Suppressor macrophage treated with lipopolysaccharide for 4 hours (primary cell): Measurements from ENCODE around the gene DPF3.

Experiments
- DNase-seq: peaks from one replicate; pipeline ENCODE4 v3.0.0-alpha.2; 2020

Gene DPF3

DNA sequence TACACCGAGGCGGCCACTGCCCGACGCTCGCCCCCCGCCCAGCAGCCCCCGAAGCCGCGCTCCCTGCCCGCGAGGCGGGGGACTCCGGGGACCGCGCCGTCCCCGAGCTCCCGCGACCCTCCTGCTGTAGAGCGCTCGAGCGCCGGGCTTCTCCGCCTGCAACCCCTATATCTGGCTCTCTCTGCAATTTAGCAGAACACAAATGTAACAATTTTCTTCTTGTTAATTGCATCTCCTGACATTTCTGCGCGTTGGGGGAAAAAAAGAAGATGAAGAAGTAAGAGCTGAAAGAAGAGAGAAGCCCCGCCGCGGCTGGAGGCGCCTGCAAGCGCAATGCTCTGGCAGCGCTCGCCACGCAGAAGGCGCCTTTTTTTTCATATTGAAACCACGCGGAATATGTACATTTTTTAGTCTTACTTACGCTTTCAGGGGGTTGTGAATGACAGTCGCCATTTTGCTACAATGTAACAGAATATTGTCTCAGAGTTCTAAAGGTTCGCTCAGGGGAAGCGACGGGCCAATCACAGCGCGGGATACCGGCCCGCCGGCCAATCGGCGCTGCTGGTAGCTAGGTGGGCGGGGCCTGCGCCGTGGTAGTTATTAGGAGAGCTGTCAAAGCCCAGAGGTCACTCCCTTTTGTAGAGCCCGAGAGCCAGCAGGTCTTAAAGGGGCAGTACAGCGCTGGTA is at the start of gene DPF3:
Gene DPF3, minus strand, starts transcription at position 466 of the 687 bp plus-strand sequence. Its CDS starts 13 bp downstream, at position 453.
- peak; percentile 97 for DNase-seq

DNA sequence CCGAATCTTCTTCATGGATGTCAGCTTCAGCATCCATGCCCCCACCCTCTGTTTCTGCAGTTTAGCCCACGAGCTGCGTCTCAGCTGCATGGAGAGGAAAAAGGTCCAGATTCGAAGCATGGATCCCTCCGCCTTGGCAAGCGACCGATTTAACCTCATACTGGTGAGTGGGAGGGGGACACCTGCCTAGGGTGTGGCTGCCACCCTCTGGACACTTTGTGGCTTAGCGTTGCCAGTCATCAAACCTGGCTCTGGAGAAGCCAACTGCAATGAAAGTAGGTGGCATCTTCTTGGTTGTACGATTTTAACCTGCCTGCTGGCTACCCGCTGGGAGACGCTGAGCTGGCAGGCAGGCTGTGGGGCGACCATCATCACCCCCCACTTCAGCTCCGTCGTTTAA is 49.0 kb upstream of the DPF3 start:
- DNase-seq: no peak

DNA sequence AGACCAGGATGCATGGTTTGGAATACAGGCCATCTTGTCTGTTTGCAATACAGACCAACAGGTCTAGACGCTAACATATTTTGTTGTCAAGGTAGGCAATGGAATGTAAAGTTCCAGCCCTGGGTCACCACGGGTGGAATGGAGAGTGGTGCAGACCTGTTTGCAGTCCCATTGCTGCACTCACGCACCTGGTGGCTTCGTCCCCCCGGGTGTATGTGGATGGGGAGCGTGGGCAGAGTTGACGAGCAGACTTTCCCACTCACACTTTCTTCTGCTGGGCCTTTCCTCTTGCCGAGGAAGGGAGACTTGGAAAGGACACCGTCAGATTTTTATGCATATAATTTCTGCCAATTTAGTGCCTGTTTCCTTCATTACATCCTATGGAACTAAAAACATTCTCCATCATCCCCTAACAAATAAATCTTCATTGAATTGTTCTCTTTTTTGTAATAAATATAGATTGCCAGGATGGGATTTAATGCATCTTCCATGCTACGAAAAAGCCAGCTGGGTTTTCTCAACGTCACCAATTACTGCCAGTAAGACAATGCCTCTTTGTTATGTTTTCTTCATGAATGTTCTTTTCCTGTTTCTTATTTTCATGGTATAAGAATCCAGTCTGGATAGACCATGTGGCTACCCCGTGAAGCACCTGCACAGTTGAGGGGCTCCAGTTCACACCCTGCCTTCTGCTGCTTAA is 47.5 kb upstream of the DPF3 start:
- no peak for DNase-seq

DNA sequence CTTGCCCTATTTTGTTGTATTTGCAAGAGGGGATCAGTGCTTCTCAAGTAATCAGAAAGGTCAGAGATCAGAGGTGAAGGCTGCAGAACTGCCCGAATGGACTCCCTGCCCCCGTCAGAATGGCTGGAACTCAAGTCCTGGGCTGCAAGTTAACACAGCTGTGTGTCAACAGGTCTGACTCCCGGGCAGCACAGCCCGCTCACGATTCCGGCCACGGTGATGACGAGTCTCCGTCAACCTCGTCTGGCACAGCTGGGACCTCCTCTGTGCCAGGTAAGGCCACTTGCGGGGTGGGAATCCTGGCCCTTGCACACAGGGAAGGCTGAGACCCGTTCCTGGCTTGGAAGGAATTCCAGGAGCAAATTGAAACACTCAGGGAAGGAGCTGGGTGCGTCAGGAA is 45.7 kb upstream of the DPF3 start:
- DNase-seq: no peak

DNA sequence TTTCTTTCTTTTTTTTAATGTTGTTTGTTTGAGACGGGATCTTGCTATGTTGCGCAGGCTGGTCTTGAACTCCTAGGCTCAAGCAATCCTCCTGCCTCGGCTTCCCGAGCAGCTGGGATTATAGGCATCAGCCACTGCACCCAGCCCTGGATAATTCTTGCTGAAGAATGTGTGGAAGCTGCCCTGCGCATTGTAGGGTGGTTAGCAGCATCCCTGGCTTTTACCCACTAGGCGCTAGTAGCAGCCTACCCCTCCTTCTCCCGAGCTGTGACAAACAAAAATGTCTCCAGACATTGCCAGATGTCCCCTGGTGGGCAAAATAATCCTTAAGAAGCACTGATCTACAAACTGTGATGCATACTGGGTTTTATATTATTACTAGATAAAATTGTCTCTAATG is 39.0 kb upstream of the DPF3 start:
- DNase-seq: no peak

DNA sequence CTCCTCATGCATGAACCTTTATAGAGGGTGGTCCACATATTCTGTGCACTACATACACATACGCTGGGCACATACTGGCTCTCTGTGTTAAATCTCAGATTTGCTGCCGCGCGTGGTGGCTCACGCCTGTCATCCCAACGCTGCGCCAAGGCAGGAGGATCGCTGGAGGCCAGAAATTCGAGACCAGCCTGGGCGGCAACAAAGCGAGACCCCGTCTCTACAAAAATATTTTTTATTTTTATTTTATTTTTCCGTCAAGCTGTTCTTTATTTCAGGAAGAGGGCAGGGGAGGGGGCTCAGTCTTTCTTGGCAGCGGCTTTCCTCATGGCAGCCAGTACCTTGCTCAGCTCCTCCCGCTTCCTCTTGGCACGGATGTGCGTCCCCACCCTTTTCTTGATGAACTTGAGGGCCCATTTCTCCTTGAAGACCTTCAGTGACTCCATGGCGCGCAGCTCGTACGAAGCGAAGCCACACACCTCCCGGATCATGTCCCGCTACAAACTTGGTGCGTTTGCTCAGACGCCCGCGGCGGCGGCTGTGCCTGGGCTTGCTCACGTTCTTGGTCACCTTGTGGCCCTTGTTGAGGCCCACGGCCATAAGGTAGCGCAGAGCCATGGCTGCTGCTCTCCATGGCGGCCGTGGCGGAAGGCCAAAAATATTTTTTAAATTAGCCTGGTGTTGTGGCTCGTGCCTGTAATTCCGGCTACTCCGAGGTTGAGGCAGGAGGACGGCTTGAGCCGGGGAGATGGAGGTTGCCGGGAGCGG is 35.6 kb upstream of the DPF3 start:
- DNase-seq: no peak

DNA sequence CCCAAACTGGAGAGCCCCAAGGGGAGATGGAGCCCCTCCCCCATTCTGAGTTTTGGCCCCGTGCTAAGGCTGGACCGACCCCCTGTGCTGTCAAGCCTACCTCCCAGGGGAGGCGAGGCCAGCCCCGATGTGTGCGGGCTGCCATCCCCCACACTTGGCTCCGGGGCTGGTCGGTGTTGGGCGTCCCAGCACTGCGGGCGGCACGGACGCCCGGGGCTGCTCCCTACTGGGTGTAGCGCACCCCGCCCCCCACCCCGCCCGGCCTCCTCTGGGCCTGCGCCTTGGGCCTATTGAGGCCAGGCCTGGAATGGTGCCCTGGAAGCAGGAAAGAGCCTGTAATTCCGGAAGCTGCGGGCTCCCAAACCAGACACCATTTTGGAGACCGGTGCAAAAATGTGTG is 35.0 kb upstream of the DPF3 start:
- DNase-seq: no peak

DNA sequence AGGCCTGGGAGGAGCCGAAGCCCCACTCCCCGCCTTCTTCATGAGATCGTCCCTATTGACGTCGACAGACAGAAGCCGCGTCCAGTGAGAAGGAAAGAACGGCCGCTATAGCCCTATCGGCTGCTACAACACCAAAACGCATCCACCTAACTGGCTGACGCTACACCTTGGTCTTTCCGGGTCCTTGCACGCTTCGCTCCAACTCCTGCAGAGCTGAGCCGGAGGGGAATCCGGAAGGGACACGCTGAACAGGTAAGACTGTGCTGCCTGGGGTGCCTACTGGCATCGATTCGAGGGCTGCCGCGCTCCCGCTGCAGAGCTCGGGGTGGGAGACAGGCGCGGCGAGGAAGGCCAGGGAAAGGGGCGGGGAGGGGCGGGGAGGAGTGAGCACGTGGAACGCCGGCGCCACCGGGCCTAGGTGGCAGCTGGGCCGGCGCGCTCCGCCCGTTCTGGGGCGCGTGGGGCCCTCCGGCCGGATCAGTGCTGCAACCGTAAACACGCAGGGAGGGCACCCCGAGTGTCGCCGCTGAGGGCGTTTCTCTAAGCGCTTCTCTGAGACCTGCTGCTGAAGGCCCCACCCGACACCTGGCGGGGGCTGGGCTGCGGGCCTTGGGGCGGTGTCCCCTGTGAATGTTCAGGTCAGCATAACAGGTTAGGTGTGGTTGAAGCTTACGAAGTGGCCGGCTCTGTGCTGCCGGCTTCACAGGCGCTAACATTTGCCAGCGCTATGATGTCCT is 32.6 kb upstream of the DPF3 start, which contains the start of gene DCAF4:
Gene DCAF4, plus strand, starts transcription at position 173 of the 737 bp plus-strand sequence. CDS start 11,515 bp downstream, outside the sequence.
- peak; percentile 97 for DNase-seq

DNA sequence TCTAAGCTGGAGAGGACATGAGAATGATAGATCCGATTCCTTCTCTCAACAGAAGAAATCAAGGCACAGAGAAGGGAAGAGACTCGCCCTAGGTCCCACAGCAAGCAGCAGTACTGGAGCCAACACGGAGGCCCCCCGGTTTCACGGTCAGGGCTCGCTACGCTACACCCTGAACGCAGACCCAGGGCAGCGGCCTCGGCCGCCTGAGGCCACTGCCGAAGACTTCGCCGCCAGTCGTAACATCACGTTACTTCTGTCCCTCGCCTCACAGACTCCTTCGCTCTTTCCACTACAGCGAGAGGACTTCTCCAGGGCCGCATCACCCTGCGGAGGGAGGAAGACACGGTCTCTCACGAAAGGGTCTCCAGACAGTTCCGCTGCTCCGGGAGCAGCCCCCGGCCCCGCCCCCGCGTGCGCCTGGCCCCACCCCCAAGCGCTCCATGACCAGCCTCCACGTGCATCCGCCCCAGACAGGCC is 32.0 kb upstream of the DPF3 start:
- DNase-seq: no peak

DNA sequence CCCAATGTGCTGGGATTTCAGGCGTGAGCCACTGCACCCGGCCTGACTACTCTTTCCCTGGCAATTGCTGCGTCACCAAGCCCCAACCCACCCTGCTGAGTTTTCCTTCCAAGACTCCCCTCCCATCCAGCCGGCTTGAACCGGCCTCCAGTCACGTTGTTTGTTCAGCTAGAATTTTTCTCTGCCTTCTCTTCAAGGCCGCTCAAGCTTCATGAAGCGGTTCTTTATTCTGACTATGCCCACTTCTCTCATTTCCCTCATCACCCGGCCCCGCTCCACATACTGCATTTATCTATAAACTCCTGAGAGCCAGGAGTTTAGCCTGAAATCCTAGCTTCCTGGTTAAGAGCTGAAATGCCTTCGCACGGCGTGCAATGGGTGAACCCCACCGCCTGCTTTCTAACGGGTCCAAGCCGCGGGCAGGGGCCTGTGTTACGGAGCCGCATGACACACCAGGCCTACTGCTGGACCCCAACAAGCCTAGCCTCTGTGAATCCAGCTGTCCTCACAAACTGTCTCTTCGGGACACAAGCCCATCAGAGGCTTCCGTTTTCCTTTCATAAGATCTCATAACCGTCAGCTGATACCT is 31.4 kb upstream of the DPF3 start:
- no peak for DNase-seq

DNA sequence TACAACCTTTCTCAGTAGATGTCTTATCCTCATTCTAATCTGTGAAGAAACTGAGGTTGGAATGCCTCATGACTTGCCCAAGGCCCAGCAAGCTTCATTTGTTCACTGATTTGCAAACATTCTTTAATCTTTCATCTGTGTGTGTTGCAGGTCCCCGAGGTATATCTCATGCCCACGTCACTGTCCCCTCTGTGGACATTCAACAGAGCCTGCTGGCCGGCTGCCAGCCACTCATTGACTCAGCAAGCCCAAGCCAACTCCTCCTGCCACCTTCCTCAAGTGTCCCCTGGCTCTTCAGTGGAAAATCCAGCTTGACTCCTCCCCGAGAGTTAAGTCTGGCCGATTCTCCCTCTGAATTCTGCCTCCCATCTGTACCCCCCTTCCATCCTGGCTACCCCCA is 30.4 kb upstream of the DPF3 start:
- no peak for DNase-seq

DNA sequence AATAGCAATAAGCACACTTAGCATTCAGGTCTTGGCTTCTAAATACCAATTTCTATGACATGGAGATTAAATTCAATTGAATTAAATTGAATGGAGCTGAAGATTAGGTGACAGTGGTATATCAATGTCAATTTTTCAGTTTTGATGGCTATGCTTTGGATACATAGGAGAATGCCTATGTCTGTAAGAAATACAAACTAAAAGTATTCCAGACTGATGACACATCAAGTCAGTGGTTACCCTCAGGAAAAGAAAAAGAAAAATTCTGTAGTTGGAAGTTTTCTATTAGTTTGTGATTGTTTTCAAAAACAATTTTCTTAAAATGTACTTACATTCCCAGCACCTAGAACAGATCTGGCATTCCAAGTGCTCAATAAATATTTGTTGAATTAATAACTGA is 27.5 kb upstream of the DPF3 start:
- DNase-seq: no peak

DNA sequence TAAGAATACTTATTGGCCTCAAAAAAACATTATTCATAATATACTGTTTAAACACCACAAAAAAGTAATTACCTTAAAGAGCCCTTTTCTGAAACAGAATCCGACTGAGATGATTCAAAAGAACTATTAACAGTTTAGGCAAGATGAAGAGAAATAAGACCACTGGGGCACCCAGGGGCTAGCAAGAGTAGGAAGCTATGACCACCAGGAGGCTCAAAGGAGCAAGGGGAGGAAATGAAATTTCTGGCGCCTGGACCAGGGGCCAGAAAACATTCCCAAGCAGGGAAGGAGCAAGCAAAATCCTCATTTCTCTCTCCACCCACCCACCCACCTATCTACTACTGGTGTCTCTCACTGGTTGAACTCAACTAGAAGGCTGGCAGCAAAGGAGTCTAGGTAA is 26.1 kb upstream of the DPF3 start:
- no peak for DNase-seq

DNA sequence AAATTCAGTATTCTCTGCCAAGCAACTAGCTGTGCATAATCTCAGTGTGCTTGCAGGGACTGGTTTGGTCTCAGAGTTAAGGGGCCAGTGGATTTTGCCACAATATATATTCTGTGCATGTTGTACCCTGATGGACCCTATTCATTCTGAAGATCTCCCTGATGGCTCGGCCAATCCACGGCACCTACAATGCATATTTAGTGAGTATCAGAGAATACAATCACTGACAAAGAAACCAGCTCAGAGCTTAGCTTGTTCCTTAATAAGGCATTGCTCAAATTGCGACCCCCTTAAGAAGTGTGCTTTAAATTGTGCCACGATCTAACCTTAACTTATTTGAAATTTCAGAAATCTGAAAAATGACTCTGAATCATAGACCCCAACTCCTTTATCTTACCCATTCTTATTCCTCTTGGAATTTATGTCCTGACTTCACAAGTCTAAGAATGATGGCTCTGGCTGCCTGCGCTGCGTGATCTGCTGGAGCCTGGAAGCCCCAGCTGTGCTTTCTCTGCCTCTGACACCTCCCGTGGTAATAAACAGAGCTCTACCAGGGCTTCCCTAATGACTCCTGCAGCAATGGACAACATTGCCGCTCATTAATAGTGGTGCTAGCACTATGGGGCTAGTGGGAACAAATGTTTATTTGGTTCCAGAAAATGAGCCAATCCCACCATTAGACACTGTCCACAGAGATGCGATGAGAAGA is 23.3 kb upstream of the DPF3 start:
- no peak for DNase-seq

DNA sequence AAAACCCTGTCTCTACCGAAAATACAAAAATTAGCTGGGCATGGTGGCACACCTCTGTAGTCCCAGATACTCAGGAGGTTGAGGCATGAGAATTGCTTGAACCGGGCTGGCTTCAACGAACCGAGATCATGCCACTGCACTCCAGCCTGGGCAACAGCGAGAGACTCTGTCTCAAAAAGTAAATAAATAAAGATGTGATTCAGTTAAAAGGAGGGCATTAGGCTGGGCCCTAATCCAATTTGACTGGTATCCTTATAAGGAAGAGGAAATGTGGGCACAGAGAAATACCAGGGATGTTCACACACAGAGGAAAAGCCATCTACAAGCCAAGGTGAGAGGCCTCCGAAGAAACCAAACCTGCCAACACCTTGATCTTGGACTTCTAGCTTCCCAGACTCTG is 22.3 kb upstream of the DPF3 start:
- DNase-seq: no peak

DNA sequence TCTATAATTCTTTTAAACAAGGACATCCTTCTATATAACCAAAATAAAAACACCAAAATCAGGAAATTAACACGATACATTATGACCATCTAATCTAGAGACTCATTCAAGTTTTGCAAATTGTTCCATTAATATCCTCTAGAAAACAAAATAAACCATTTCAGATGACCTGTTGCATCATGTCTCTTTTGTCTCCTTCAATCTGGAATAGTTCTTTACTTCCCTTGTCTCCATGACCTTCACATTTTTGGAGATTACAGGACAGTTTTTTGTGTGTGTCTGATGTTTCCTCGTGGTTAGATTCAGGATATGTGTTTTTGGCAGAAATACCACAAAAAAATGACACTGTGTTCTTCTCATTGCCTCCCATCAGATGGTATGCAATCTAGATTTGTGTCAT is 19.9 kb upstream of the DPF3 start:
- DNase-seq: no peak

DNA sequence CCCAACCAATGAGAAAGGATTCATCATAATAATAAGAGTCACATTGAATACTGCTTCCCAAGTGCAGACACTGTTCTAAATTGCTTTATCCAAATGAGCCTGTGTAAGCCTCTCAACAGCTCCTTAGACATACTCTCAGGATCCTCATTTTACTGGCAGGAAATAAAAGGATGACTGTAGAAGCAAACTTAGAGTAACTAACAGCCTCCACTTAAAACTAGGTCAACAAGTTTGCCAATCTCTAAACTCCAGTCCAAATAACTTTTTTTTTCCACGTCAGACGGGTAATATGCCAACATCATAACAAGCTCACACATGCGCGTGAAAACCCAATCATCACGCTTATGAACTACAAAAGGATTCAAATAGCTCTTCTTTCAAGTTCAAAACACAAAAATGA is 15.3 kb upstream of the DPF3 start:
- no peak for DNase-seq

DNA sequence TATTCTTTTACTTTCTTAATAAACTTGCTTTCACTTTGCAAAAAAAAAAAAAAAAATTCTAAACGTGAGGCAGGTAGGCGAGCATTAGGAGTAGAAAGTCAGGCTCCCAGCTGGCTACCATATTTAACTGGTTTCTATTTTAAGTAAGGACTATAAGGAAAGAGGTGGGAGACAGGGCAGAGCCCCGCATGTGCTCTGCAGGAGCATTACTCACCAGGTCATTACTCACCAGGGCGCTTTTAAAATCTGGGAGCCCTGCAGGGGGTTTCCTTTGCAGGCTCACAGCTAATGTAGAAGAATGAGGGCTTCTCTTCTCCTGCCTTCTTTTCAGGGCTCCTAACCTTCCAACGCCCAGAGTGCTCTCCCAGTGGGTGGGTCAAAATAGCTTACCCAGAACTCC is 14.0 kb upstream of the DPF3 start:
- peak; percentile 42 for DNase-seq

DNA sequence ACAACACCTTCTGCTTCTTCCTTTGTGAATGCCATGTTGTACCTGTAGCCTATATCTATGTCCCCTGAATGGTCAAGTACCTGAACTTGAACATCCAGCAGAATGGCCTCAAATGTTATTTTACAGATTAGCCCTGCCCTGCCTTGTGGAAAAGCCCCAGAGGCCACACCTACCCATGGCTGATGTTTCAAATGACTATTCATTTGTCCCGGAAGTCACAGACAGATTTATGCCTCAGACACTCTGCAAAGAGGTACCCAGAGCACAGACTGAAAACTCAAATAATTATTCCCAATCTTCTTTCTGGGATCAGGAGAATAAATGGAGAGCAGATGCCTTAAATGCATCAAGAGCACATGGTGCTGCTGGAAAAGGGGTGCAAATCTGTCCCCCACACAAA is 13.0 kb upstream of the DPF3 start:
- no peak for DNase-seq

DNA sequence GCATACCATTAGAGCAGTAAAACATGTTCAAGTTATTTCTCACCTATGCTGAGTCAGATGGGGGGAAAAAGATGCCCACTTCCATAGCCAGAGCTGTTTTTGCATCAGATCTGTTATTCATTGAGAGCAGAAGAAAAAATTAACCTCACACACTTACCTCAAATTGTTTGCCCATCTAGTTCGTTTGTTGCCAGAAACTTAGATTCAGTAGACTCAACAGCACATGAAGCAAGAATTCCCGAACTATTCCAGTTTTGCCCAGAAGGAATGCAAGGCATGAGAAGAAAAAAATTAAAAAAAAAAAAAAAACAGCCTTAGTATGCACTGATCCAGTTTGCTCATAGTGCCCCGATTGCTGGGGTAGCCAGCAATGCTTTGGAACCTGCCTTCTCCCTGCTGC is 12.4 kb upstream of the DPF3 start:
- no peak for DNase-seq

DNA sequence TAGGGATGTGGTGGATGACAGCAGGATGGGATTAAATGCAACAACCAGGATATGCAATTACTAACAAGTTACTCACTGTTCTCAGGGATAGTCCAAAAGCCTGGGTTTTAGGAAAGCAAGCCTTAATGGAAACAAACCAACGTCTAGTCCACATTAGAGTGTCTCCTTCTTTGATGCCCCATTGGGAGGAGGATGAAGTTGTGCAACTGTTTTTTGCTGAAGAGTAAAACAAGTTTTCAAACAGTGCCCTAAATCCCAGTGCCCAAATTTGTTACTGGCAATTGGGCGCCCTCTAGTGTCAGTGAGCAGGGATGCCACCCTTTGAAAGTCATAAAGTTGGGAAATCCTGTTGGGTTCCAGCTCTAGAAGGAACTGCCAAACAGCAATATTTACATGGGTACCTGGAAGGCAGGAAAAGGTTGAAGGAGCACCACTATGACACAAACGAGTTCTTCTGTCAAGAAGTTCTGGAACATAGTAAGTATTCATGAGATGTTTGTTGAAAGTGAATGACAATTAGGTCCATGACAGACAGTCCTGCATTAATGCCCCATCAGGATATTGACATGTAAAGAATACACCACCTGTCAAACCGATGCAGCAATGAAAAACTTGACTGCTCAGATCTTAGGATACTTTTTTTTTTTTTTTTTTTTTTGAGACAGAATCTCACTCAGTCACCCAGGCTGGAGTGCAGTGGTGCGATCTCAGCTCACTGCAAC is 11.1 kb upstream of the DPF3 start:
- DNase-seq: peak; percentile 86
